A673 (cell line): ENCODE measurements around the gene OR4C15. TPM values are rescaled to one million over a fixed set of nuclear protein-coding genes. Genes with fewer than 3 reads are reported as not detected.

Experiments
- Bru-seq: library from RNA; stranded (reverse); fragments of 400-500 nt; gene quantifications from one replicate; lab custom pipeline; 2021; lab: Mats Ljungman, UMichigan
- BruChase-seq, 2 experiments: library from RNA; stranded (reverse); fragments of 400-500 nt; gene quantifications; one replicate each; lab custom pipeline; 2021; lab: Mats Ljungman, UMichigan
- BruUV-seq: library from RNA; stranded (reverse); fragments of 400-500 nt; replicated peaks from 2 replicates; lab custom pipeline; 2021; lab: Mats Ljungman, UMichigan
- CTCF ChIA-PET: fragments of 300-600 bp; sonication (Branson Sonifier 250); formaldehyde crosslinking; loops from one replicate; lab custom pipeline; 2022; ENCODE audit warnings: antibody characterized with exemption; lab: Charles Lee
- POLR2A ChIA-PET: fragments of 300-600 bp; sonication (Branson Sonifier 250); formaldehyde crosslinking; loops from one replicate; lab custom pipeline; 2022; ENCODE audit warnings: antibody characterized with exemption; ENCODE audit not compliant: low non-redundant PET; lab: Charles Lee
- DNase-seq: peaks from one replicate; pipeline ENCODE4 v3.0.0-alpha.2; 2015; ENCODE audit warnings: low spot score
- H3K27ac ChIP-seq: fragments of 200-600 bp; sonication (generic); 2 replicates; pipeline ENCODE4 v1.5.1; 2016; ENCODE audit warnings: mixed run types, low read depth, mild to moderate bottlenecking, mixed read lengths, antibody characterized with exemption, low read length; ENCODE audit not compliant: poor library complexity, severe bottlenecking
- H3K27me3 ChIP-seq: fragments of 200-600 bp; sonication (generic); replicated peaks from 2 replicates; pipeline ENCODE4 v1.6.1; 2017; ENCODE audit warnings: mixed run types, low read depth, mild to moderate bottlenecking, mixed read lengths, antibody characterized with exemption, low read length; ENCODE audit not compliant: insufficient read depth, poor library complexity
- H3K36me3 ChIP-seq: fragments of 200-600 bp; sonication (generic); 2 replicates; pipeline ENCODE4 v1.6.1; 2016; ENCODE audit warnings: mixed run types, mild to moderate bottlenecking, mixed read lengths, antibody characterized with exemption, low read length; ENCODE audit not compliant: insufficient read depth, poor library complexity, severe bottlenecking
- H3K4me1 ChIP-seq: fragments of 200-600 bp; sonication (generic); 2 replicates; pipeline ENCODE4 v1.6.1; 2017; ENCODE audit warnings: mixed run types, mild to moderate bottlenecking, mixed read lengths, antibody characterized with exemption, low read length; ENCODE audit not compliant: insufficient read depth, poor library complexity, severe bottlenecking
- H3K4me3 ChIP-seq: fragments of 200-600 bp; sonication (generic); 2 replicates; pipeline ENCODE4 v1.5.1; 2016; ENCODE audit warnings: low read depth, mixed run types, mild to moderate bottlenecking, mixed read lengths, low read length; ENCODE audit not compliant: poor library complexity, severe bottlenecking
- H3K9me3 ChIP-seq: fragments of 200-600 bp; sonication (generic); 2 replicates; pipeline ENCODE4 v1.6.1; 2016; ENCODE audit warnings: mixed run types, low read depth, mild to moderate bottlenecking, mixed read lengths, antibody characterized with exemption, low read length; ENCODE audit not compliant: poor library complexity, severe bottlenecking
- CTCF ChIP-seq: fragments of 300-800, 200-600 bp; sonication (generic); conservative IDR thresholded peaks from 2 replicates; pipeline ENCODE4 v1.5.1; 2017; ENCODE audit warnings: low read depth, mild to moderate bottlenecking, antibody characterized with exemption, low read length, moderate library complexity, mixed read lengths
- EZH2 ChIP-seq: fragments of 200-600 bp; sonication (generic); IDR thresholded peaks from 2 replicates; pipeline ENCODE4 v1.6.1; 2017; ENCODE audit warnings: borderline replicate concordance, low read depth, mild to moderate bottlenecking, mixed read lengths, antibody characterized with exemption, low read length; ENCODE audit not compliant: poor library complexity, severe bottlenecking
- intact Hi-C: fragments of 100-400 bp; cut with micrococcal nuclease; formaldehyde crosslinking; loops from one replicate; pipeline ENCODE4 v1.10.0; 2022; ENCODE audit not compliant: unreplicated experiment
- long read RNA-seq: library from polyadenylated mRNA; stranded (forward); transcript quantifications from one replicate; pipeline ENCODE4 v2.0.0, GENCODE V29; 2022
- total RNA-seq: library from RNA; stranded (reverse); gene quantifications from 2 replicates; pipeline ENCODE4 v1.2.3, GENCODE V29; 2021

The OR4C15 gene
- total RNA-seq = not detected in 2 replicates
- Bru-seq, nascent RNA = not detected
- not detected for BruChase-seq, experiment 1, labeled RNA remaining after a 2-hour chase
- not detected for BruChase-seq, experiment 2, labeled RNA remaining after a 6-hour chase
- long read RNA-seq = 0 reads

GRCh38 chr11:55554169-55554568, at the start of gene OR4C15:
TSS of gene OR4C15 (plus strand) at chr11:55554469. CDS start at chr11:55554469, 0 bp downstream.
- CTCF ChIA-PET = no interaction called here
- intact Hi-C loops = no loop called here

GRCh38 chr11:55571828-55572227, 17.6 kb downstream of the OR4C15 start, which contains the start of gene OR4C16:
TSS of gene OR4C16 (plus strand) at chr11:55572128. CDS start at chr11:55572128, 0 bp downstream.
- no peak within 1 kb of the TSS for H3K27ac ChIP-seq
- DNase-seq = no peak
- intact Hi-C loops = no loop called here
- peaks cover 35% of the 10 kb centered on the region for H3K9me3 ChIP-seq
- ChIA-PET CTCF (no interaction called here), POLR2A (no interaction called here)
- no TSS peak for BruUV-seq
- no peaks in the 10 kb centered on the region for H3K36me3 ChIP-seq
- TF ChIP-seq EZH2 (no peak), CTCF (no peak)
- H3K4me1 ChIP-seq = no peaks in the 10 kb centered on the region
- H3K4me3 ChIP-seq = no peak within 1 kb of the TSS
- no peaks in the 10 kb centered on the region for H3K27me3 ChIP-seq

More at GRCh38 chr11:55554169-55554568, at the start of gene OR4C15:
- POLR2A ChIA-PET = no interaction called here
- H3K4me3 ChIP-seq = no peak within 1 kb of the TSS
- H3K27me3 ChIP-seq = no peaks in the 10 kb centered on the region
- H3K4me1 ChIP-seq = no peaks in the 10 kb centered on the region
- peaks cover 33% of the 10 kb centered on the region for H3K9me3 ChIP-seq
- H3K36me3 ChIP-seq = no peaks in the 10 kb centered on the region
- TF ChIP-seq CTCF (no peak), EZH2 (no peak)
- no peak for DNase-seq
- no TSS peak for BruUV-seq
- no peak within 1 kb of the TSS for H3K27ac ChIP-seq

- no peak for DNase-seq
- intact Hi-C loops = no loop called here
- no peaks in the 10 kb centered on the region for H3K36me3 ChIP-seq
- BruUV-seq = no TSS peak
- H3K4me3 ChIP-seq = no peak overlapping the region
- no peak overlapping the region for H3K27ac ChIP-seq
- no peaks in the 10 kb centered on the region for H3K27me3 ChIP-seq
- no peaks in the 10 kb centered on the region for H3K4me1 ChIP-seq
- POLR2A ChIA-PET = no interaction called here
- CTCF ChIA-PET = no interaction called here
- H3K9me3 ChIP-seq = peaks cover 35% of the 10 kb centered on the region
- TF ChIP-seq CTCF (no peak), EZH2 (no peak)
Measured at GRCh38 chr11:55572548-55572947, 18.3 kb downstream of the OR4C15 start.

Other genes with a start within 250 kb of the OR4C15 start
- gene OR4A16, start 211.3 kb upstream of the OR4C15 start, total RNA-seq = 1.7 and 3.0 TPM in 2 replicates
- gene OR4A15, start 186.5 kb upstream of the OR4C15 start, total RNA-seq = not detected in 2 replicates
- gene OR4C16, start 17.7 kb downstream of the OR4C15 start, total RNA-seq = not detected in 2 replicates
- not detected in 2 replicates for gene OR4C11, start 53.2 kb downstream of the OR4C15 start, total RNA-seq
- not detected in 2 replicates for gene OR4P4, start 80.6 kb downstream of the OR4C15 start, total RNA-seq
- gene OR4S2, start 93.9 kb downstream of the OR4C15 start, total RNA-seq = not detected in 2 replicates
- gene OR4C6, start 107.7 kb downstream of the OR4C15 start, total RNA-seq = not detected in 2 replicates
- not detected in 2 replicates for gene OR5D13, start 219.0 kb downstream of the OR4C15 start, total RNA-seq
- gene OR5D14, start 241.1 kb downstream of the OR4C15 start, total RNA-seq = not detected in 2 replicates